WTC11 (cell line): ENCODE measurements around the gene FA2H.

Source experiments
- CTCF ChIP-seq: fragments of 200-600 bp; IDR thresholded peaks from 2 replicates; pipeline ENCODE4 v1.8.0; 2022; ENCODE audit warnings: antibody characterized with exemption
- FOXJ3 ChIP-seq: sonication (generic); formaldehyde crosslinking; IDR thresholded peaks from 2 replicates; pipeline ENCODE4 v1.9.0; 2021; ENCODE audit warnings: missing genetic modification reagents, mild to moderate bottlenecking, borderline replicate concordance
- NR2C2 ChIP-seq: sonication (generic); formaldehyde crosslinking; IDR thresholded peaks from 2 replicates; pipeline ENCODE4 v1.8.0; 2022; ENCODE audit warnings: mild to moderate bottlenecking, missing genetic modification reagents
- SMAD4 ChIP-seq: sonication (generic); formaldehyde crosslinking; IDR thresholded peaks from 2 replicates; pipeline ENCODE4 v1.8.0; 2022; ENCODE audit warnings: mild to moderate bottlenecking, missing genetic modification reagents

DNA sequence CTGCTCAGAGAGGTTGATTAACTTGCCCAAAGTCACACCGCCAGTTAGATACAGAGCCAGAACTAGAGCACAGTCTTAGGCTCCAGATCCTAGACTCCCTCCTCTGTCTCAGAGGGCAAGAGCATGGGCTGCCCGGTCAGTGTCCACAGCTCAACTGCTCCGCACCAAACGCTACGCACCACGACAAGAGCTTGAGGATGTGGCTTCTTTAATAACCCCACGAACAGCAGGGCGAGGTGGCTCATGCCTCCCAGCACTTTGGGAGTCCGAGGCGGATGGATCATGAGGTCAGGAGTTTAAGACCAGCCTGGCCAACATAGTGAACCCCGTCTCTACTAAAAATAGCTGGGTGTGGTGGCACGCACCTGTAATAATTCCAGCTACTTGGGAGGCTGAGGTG lies 21.4 kb downstream of the FA2H start:
- no peak for TF ChIP-seq NR2C2 (CRISPR knock-in tag)
- no peak for TF ChIP-seq CTCF
- no peak for TF ChIP-seq FOXJ3 (CRISPR knock-in tag)
- no peak for TF ChIP-seq SMAD4 (CRISPR knock-in tag)
